Occipital lobe (tissue), 2 donors: ENCODE data around the gene SLC18A3. TPM values are rescaled to one million over a fixed set of nuclear protein-coding genes. Genes with fewer than 3 reads are reported as not detected.

Source experiments
- DNase-seq: peaks from one replicate; lab custom pipeline; 2025; lab: John Stamatoyannopoulos, UW
- total RNA-seq: library from RNA; depleted of rRNA; stranded (reverse); fragments of >200 nt; gene quantifications from one replicate; pipeline ENCODE4 v1.2.3, GENCODE V29; 2014

Gene SLC18A3
- total RNA-seq, 1 donor from 2014 or later, result not detected

GRCh38 chr10:49611166-49611815 lies 1.2 kb downstream of the SLC18A3 start:
- no peak for DNase-seq

GRCh38 chr10:49611816-49612512 lies 1.9 kb downstream of the SLC18A3 start:
- DNase-seq, result no peak

DNA sequence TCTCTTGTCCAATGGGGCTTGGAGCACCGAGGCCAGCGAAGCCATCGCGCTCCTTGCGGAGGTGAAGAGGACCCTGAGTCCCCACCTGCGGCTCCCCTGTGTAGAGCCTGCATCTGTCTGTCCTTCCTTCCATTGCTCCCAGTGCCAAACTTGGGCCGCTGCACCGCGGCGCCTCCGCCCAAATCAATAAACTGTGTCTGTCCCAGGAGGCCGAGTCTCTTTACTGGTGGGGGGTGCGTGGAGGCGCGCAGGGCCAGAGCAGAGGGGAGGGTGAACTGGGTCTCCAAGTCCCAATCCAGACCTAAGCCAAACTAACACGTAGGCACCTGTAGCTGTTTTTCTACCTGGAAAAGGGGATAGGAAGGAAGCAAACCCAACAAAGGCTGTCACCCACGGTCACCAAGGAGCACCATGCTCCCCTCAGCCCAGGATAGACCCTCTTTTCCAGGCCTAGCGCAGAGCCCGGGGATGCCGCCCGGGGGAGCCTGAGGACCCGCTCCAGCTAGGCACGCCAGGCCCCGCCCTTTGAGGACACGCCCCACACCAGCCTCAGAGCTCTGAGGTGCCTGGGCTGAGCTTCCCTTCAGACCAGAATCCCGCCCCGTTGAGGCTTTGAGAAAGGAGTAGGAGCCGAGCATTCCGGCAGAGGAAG lies 2.5 kb downstream of the SLC18A3 start:
- DNase-seq, result no peak

- no peak for DNase-seq
Measured at GRCh38 chr10:49613165-49613881, 3.2 kb downstream of the SLC18A3 start.

GRCh38 chr10:49613882-49614241 lies 3.8 kb downstream of the SLC18A3 start, which contains the start of gene CHAT:
TSS of gene CHAT (plus strand) at chr10:49614037. CDS start at chr10:49614190, 153 bp downstream.
- DNase-seq, result no peak

DNA sequence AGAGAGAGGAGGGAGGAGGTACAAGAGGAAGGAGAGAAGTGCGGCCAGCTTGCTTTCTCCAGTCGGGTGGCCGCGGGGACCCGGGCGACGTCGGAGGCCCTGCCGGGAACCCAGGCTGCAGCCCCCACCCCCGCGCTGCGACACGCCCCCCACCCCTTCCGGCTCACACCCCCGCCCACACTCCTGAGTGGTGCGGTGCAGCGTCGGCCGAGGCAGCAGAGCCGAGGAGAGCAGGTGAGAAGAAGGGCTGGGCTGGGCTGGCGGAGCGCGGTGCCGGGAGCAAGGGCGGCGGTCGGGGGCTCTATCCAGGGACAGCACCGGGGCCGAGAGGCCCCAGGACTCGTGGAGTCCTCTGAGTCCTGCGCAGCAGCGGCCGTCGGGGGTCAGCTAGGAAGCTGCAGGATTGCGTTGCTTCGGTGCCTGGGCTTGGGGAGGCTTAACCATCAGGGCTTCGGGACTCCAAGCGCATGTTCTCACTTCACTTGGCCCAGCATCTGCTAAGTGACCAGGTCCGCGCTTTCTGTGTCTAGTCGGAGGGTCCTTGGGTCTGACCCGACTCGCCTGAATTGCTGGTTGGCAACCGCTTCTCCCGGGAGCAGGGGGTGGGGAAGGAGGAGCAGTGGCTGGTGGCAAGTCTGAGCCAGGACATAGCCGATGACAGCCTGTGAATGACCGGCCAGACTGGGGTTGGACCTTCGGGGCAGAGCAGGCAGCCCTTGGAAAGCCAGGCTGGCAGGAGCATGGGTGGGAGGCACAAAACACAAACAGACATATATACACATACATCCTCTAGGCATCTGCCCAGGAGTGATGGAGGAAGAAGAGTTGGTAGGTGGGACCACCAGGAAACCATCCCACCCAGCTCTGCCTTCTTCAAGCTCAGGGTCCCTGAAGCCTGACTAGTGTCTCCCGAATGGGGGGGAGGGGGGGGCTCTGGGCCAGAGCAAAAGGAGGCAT lies 4.4 kb downstream of the SLC18A3 start:
- DNase-seq, result no peak

GRCh38 chr10:49615213-49615612 lies 5.1 kb downstream of the SLC18A3 start:
- DNase-seq, result no peak

- DNase-seq, result no peak
Measured at GRCh38 chr10:49615721-49616120, 5.6 kb downstream of the SLC18A3 start.

DNA sequence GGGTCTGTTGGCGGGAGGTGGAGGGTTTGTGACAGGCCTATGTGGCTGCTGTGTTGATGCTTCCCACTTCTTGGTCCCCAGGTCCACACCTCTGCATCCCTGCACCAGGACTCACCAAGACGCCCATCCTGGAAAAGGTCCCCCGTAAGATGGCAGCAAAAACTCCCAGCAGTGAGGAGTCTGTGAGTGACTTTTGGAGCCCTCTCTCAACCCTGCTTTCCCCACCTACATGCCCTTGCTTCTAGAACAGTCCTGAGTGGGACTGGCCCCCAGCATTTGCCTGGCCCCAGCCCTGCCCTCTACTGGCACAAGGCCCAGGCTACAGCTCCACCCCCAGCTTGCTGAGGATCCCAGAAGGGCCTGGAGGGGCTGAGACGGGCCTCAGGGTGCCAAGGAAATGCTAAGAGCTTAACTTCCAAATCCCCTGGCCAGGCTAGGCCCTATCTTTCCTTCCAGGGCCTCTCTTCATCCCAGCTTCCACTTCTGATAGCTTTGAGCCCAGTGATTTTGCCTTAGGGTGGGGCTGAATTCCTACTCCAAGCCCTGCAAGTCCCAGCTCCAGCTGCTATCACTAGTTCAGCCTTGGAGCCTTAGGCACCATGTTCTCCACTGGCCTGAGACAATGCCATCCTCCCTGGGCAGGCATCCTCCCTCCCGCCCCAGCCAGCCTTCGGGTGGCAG lies 6.5 kb downstream of the SLC18A3 start:
- DNase-seq, result no peak

- no peak for DNase-seq
Measured at GRCh38 chr10:49617121-49618020, 7.3 kb downstream of the SLC18A3 start.

DNA sequence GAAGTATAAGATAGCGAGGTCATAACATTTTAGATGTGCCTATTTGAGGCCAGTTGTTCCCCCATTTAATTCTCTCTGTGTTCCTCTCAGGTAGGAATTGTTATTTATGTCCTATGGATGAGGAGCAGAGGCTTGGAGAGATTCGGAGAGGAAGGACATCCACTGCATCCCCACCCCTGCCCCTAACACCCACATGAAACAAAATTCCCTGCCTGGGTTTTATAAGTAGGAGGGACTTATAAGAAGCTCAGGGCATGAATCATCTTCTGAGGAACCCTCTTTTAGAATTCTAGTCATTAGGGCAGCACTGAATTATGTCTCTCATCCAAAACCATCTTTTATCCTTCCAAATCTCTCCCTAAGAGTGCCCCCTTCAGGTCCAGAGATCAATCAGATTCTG lies 8.7 kb downstream of the SLC18A3 start:
- no peak for DNase-seq

DNA sequence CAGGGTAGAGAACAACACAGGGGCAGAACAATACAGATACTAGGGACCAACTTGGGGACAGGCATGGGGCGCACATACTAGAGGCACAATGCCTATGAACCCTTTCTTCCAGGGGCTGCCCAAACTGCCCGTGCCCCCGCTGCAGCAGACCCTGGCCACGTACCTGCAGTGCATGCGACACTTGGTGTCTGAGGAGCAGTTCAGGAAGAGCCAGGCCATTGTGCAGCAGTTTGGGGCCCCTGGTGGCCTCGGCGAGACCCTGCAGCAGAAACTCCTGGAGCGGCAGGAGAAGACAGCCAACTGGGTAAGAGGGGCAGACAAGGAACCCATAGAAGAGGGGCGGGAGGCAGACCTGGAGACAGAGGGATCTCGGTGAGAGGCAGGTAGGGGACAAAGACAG lies 9.5 kb downstream of the SLC18A3 start:
- no peak for DNase-seq

DNA sequence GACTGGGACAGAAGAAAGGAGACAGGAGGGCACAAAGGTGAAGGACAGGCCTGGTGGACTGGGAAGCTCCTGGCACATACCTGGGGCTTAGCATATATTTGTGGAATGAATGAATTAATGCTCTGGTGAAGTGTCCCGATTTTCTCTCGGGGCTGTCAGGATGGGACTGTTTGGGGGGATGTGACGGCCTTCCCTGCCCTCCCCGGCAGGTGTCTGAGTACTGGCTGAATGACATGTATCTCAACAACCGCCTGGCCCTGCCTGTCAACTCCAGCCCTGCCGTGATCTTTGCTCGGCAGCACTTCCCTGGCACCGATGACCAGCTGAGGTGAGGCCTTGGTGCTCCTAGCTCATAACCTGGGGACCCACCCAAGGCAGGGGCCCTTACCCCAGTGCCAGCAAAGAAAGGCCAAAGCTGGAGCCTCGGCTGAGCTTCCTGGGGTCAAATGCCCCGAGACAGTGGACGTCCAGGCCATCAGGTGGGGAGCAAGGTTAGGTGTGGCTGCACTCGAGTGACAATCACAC lies 10.2 kb downstream of the SLC18A3 start:
- no peak for DNase-seq

- no peak for DNase-seq
Measured at GRCh38 chr10:49620841-49621378, 10.8 kb downstream of the SLC18A3 start.

DNA sequence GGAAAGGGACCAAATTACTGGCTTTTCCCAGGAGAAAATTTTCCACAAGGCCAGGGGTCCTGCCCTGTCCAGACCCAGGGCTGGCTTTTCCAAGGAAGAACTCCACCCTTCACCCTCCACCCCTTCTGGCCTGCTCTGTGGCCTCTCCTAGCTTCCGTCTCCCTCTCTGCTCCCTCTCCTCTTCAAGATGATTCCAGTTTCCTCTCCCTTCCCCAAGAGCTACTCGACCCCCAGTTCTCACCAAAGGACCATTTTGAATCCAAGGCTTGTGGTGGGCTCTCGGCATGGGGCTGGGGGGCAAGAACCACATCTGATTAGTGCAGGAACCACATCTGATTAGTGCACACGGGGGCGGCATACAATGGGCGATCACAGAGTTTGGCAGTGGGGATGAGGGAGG lies 11.5 kb downstream of the SLC18A3 start:
- DNase-seq, result no peak

DNA sequence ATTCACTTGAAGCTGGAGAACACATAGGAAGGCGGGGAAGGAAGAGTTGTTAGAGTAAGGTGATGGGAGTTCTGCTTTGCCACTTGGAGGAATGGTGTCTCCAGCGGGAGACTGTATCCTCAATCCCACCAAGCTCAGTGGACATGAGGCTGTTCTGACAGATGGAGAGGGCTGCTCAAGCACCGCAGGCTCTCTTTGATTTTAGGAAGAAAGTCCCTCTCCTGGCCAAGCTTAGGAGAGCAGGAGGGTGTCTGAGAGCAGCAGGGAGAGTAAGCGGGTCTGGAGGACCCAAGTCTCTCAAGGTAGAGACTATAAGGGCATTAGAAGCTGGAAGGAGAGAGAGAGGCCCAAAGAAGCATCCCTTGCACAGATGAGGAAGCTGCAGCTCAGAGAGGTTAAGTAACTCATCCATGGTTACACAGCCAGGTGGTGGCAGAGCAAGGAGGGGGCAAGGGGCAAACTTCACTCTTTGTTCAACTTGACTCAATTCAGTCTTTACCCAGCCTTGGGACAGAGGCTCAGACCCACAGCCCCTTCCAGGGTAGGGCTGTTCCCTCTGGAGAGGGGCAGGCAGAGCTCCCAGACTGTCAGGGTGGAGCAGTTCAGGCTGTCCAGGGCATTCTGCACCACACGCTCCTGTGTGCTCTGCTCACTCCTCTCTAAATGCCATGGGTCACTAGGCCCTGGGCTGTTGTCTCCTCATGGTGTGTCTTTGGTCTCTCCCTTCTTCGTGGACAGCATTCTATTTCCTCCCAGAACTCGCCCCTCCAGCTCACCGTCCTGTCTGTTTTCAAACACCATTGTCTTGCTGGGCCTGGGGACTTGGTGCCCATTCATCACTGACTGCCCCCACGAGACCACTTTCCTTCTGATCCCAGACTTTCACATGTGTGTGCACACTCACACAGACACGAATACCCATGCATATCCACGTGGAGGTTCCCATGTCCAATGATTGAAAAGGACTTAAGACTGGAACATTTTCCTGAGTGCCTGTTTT lies 12.6 kb downstream of the SLC18A3 start:
- no peak for DNase-seq

DNA sequence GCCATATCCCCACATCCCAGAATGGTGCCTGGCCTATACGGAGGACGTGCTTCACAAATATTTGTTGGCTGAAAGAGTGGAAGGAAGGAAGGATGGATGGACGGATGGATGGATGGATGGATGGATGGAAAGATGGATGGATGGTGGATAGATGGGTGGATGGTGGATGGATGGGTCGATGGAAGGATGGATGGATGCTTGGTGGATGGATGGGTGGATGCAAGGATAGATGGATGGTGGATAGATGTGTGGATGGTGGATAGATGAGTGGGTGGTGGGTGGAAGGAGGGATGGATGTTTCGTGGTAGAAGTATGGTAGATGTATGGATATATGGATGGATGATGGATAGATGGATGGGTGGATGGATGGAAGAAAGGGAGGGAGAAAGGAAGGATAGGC lies 14.5 kb downstream of the SLC18A3 start:
- DNase-seq, result no peak
